Measurements from ENCODE around the gene UBA5. TPM values are rescaled to one million over a fixed set of nuclear protein-coding genes. Genes with fewer than 3 reads are reported as not detected.

The UBA5 gene
- total and polyA plus RNA-seq, 4 experiments from 2014 or later: 33.0 to 44.5 (median 33.4) TPM

DNA sequence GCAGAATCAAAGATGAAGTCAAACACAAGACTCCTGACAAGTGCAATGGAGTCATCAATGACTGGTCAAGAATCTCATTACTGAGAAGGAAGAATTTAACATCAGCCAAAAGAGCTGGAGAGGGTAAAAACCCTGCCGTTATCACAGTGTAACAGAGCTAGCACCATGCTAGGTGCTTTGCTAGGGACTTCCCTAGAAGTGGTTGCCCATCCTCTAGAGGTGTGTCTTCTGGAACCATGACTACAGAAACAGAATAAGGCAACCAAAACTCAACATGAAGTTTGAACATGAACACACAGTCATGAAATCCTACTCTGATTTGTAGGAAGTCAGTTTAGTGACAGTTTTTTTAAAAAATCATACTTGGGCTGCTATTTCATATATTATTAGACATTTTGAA lies 10.0 kb upstream of the UBA5 start:
- H3K9me3 Mint-ChIP-seq: no peaks in the 10 kb centered on the region
- Histone ChIP-seq H3K9me3 (ENCODE audit: control insufficient read depth in 1 of 2, low read length in 2 of 2) (no peaks in the 10 kb centered on the region), H3K27me3 (ENCODE audit: insufficient read depth, low read length) (no peaks in the 10 kb centered on the region), H3K4me1 (ENCODE audit: insufficient read depth, low read length) (no peaks in the 10 kb centered on the region), H3K36me3 (ENCODE audit: insufficient read depth, low read length) (no peaks in the 10 kb centered on the region), H3K4me3 (ENCODE audit: low read length in 2 of 2) (no peak overlapping the region), H3K27ac (ENCODE audit: low read depth, low read length) (no peak overlapping the region)
- ChIA-PET CTCF (ENCODE audit: partially characterized antibody) (no interaction called here), POLR2A (ENCODE audit: partially characterized antibody) (no interaction called here)
- no peaks in the 10 kb centered on the region for H3K36me3 Mint-ChIP-seq
- intact Hi-C loops (cut with micrococcal nuclease): no loop called here
- H3K4me3 Mint-ChIP-seq: no peak overlapping the region
- H3K27me3 Mint-ChIP-seq: no peaks in the 10 kb centered on the region
- peak overlapping the region in 1 of 7 donors; percentile 14 for H3K27ac Mint-ChIP-seq
- DNase-seq: no peak
- H3K4me1 Mint-ChIP-seq: peaks cover 2 to 7% (median 3%) of the 10 kb centered on the region in 4 donors

DNA sequence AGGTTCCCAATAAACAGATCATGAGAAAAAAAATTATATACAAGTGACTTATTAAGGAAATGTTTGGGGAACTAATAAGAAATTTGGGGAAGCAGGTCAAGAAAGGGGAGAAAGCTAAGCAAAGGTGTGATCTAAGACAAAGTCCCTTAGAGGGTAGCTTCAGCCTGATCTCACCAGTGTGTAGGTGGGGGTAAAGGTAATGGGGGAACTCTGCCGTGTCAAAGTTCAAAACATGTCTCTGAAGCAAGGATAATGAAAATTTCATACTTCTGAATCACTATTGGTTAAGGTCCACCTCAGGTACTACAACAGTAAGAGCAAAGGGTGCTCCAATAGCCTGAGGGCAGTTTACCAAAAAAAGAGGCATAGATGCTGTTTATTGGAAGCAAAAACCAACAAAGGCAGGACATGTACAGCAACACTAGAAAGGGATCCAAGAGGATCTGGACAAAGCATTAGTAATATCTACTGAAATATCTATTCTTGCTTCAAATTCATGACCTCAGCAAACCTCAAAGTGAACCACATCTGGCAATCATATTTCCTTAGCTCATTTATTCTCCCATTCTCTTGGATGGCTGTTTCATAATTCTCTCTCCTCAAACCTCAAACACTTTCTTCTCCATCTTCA lies 7.4 kb upstream of the UBA5 start:
- intact Hi-C loops (cut with micrococcal nuclease): no loop called here

DNA sequence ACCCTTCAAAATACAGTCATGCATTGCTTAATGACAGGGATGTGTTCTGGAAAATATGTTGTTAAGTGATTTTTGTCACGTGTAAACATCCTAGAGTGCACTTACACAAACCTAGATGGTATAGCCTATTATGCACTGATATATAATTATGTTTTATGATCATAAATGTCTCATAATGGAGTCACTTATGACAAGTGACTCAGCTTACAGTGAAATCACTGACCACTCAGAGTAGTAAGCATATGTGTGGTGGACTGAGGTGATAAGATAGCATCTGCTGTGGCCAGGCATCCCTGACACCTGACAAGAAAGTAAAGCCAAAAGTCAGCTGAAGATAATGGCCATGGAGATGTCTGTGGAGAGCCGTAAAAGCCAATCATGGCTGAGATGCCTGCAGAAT lies 5.9 kb upstream of the UBA5 start:
- CTCF ChIA-PET (ENCODE audit: partially characterized antibody): interaction anchor here (3.3 kb wide), 1 partner anchor 12 kb away, joined by 11 read pairs; no protein-coding TSS in a partner anchor
- no peaks in the 10 kb centered on the region for H3K9me3 Mint-ChIP-seq
- H3K27me3 Mint-ChIP-seq: no peaks in the 10 kb centered on the region
- Histone ChIP-seq H3K9me3 (ENCODE audit: control insufficient read depth in 1 of 2, low read length in 2 of 2) (no peaks in the 10 kb centered on the region), H3K36me3 (ENCODE audit: insufficient read depth, low read length) (no peaks in the 10 kb centered on the region), H3K4me3 (ENCODE audit: low read length in 2 of 2) (no peak overlapping the region), H3K27ac (ENCODE audit: low read depth, low read length) (no peak overlapping the region), H3K27me3 (ENCODE audit: insufficient read depth, low read length) (no peaks in the 10 kb centered on the region), H3K4me1 (ENCODE audit: insufficient read depth, low read length) (peaks cover 20% of the 10 kb centered on the region)
- H3K4me3 Mint-ChIP-seq: no peak overlapping the region
- intact Hi-C loops (cut with micrococcal nuclease): no loop called here
- POLR2A ChIA-PET (ENCODE audit: partially characterized antibody): no interaction called here
- H3K36me3 Mint-ChIP-seq: peaks cover 0 to under 1% of the 10 kb centered on the region in 2 donors
- H3K4me1 Mint-ChIP-seq: peaks cover 17 to 27% (median 23%) of the 10 kb centered on the region in 4 donors
- no peak for DNase-seq
- no peak overlapping the region for H3K27ac Mint-ChIP-seq

More for the DNA sequence above, 7.4 kb upstream of the UBA5 start:
- ChIA-PET CTCF (ENCODE audit: partially characterized antibody) (interaction anchor here (1.3 to 1.5 kb wide), 2 partner anchors 13 to 74 kb away, joined by 3 to 4 read pairs; no protein-coding TSS in a partner anchor), POLR2A (ENCODE audit: partially characterized antibody) (no interaction called here)
- Histone ChIP-seq H3K4me3 (ENCODE audit: low read length in 2 of 2) (no peak overlapping the region), H3K36me3 (ENCODE audit: insufficient read depth, low read length) (no peaks in the 10 kb centered on the region), H3K4me1 (ENCODE audit: insufficient read depth, low read length) (peaks cover 7% of the 10 kb centered on the region), H3K27me3 (ENCODE audit: insufficient read depth, low read length) (no peaks in the 10 kb centered on the region), H3K9me3 (ENCODE audit: control insufficient read depth in 1 of 2, low read length in 2 of 2) (no peaks in the 10 kb centered on the region), H3K27ac (ENCODE audit: low read depth, low read length) (no peak overlapping the region)
- no peaks in the 10 kb centered on the region for H3K36me3 Mint-ChIP-seq
- no peak overlapping the region for H3K27ac Mint-ChIP-seq
- no peak for DNase-seq
- no peaks in the 10 kb centered on the region for H3K27me3 Mint-ChIP-seq
- H3K4me1 Mint-ChIP-seq: peaks cover 10 to 16% (median 12%) of the 10 kb centered on the region in 4 donors
- no peak overlapping the region for H3K4me3 Mint-ChIP-seq
- H3K9me3 Mint-ChIP-seq: no peaks in the 10 kb centered on the region

DNA sequence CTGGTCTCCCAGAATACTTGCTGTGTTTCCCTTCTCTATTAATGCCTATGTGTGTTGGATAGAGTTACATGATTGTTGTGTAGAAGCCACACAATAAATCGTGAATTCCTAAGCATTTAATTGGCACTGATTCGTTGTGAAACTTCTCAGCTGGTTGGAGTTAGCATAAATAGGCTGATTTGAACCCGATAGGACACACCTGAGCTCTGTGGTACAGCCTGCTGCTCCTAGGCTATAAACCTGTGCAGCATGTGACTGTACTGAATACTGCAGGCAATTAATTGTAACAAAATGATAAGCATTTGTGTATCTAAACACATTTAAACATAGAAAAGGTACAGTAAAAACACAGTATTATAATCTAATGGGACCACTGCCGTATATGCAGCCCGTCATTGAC lies 5.4 kb upstream of the UBA5 start:
- no peak for DNase-seq

DNA sequence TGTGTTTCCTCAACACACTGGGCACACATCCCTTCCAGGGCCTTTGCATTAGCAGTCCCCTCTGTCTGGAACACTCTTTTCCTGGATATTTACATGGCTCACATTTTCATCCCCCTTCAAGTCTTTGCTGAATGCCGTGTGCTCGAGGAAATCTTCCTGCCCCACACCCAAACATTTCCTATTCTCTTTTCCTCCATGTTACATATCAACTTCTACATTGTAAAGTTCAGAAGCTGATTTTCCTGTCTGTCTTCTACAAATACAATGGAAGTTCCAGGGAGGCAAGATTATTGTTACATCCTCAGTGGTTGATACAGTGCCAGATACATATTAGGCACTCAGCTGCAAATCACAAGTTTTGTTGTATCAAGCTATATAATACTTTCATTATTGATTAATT lies 4.7 kb upstream of the UBA5 start:
- H3K27me3 Mint-ChIP-seq: no peaks in the 10 kb centered on the region
- H3K27ac Mint-ChIP-seq: no peak overlapping the region
- H3K36me3 Mint-ChIP-seq: peaks cover 0 to 12% of the 10 kb centered on the region in 2 donors
- H3K9me3 Mint-ChIP-seq: no peaks in the 10 kb centered on the region
- H3K36me3 ChIP-seq (ENCODE audit: insufficient read depth, low read length): no peaks in the 10 kb centered on the region
- H3K4me1 Mint-ChIP-seq: peaks cover 18 to 40% (median 27%) of the 10 kb centered on the region in 4 donors
- peaks cover 25% of the 10 kb centered on the region for H3K4me1 ChIP-seq (ENCODE audit: insufficient read depth, low read length)
- POLR2A ChIA-PET (ENCODE audit: partially characterized antibody): no interaction called here
- no peaks in the 10 kb centered on the region for H3K27me3 ChIP-seq (ENCODE audit: insufficient read depth, low read length)
- H3K4me3 Mint-ChIP-seq: no peak overlapping the region
- H3K9me3 ChIP-seq (ENCODE audit: control insufficient read depth in 1 of 2, low read length in 2 of 2): no peaks in the 10 kb centered on the region
- H3K27ac ChIP-seq (ENCODE audit: low read depth, low read length): no peak overlapping the region
- H3K4me3 ChIP-seq (ENCODE audit: low read length in 2 of 2): no peak overlapping the region
- no peak for DNase-seq
- intact Hi-C loops (cut with micrococcal nuclease): no loop called here
- CTCF ChIA-PET (ENCODE audit: partially characterized antibody): interaction anchor here (3.3 kb wide), 1 partner anchor 13 kb away, joined by 11 read pairs; no protein-coding TSS in a partner anchor

More for the DNA sequence above, 5.4 kb upstream of the UBA5 start:
- Mint-ChIP-seq H3K36me3 (peaks cover 0 to 5% of the 10 kb centered on the region in 2 donors), H3K9me3 (no peaks in the 10 kb centered on the region), H3K4me1 (peaks cover 18 to 33% (median 25%) of the 10 kb centered on the region in 4 donors), H3K4me3 (no peak overlapping the region), H3K27me3 (no peaks in the 10 kb centered on the region), H3K27ac (no peak overlapping the region)
- Histone ChIP-seq H3K36me3 (ENCODE audit: insufficient read depth, low read length) (no peaks in the 10 kb centered on the region), H3K27ac (ENCODE audit: low read depth, low read length) (no peak overlapping the region), H3K9me3 (ENCODE audit: control insufficient read depth in 1 of 2, low read length in 2 of 2) (no peaks in the 10 kb centered on the region), H3K4me3 (ENCODE audit: low read length in 2 of 2) (no peak overlapping the region), H3K27me3 (ENCODE audit: insufficient read depth, low read length) (no peaks in the 10 kb centered on the region), H3K4me1 (ENCODE audit: insufficient read depth, low read length) (peaks cover 25% of the 10 kb centered on the region)
- CTCF ChIA-PET (ENCODE audit: partially characterized antibody): interaction anchor here (3.3 kb wide), 1 partner anchor 12 kb away, joined by 11 read pairs; no protein-coding TSS in a partner anchor
- POLR2A ChIA-PET (ENCODE audit: partially characterized antibody): no interaction called here
- intact Hi-C loops (cut with micrococcal nuclease): no loop called here

DNA sequence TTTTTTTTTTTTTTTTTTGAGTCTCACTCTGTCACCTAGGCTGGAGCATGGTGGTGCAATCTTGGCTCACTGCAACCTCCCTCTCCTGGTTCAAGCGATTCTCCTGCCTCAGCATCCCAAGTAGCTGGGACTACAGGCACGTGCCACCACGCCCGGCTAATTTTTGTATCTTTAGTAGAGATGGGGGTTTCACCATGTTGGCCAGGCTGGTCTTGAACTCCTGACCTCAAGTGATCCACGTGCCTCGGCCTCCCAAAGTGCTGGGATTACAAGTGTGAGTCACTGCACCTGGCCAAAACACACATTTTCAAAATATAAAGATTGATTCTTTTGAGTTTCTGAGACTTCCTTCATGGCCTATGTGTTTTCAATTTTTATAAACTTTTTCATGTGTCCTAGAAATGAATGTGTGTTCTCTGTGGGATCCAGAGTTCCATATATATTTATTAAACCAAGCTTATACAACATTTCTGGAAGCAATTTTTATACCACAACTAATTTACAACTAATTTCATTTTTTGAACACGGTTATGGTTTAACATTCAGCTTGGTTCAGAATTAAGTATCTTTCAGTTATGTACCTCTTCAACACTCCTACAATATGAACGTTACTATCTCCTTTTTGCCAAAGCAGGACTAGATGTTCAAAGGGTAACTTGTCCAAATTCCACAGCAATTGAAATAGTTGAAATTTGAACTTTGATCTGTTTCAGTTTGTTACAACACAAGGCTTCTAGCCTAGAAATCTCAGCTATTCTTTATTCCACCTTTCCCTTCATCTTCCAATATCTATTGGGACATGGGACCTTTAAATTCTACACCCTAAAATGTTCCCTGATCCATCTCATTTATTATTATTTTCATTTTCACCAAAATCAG lies 2.0 kb upstream of the UBA5 start:
- Mint-ChIP-seq H3K9me3 (no peaks in the 10 kb centered on the region), H3K4me1 (peaks cover 30 to 61% (median 41%) of the 10 kb centered on the region in 4 donors), H3K27ac (peak overlapping the region in 4 of 7 donors; percentile 38 to 98 (median 46)), H3K36me3 (peaks cover 0 to 16% of the 10 kb centered on the region in 2 donors), H3K4me3 (peak overlapping the region; percentile 43 to 99 (median 98)), H3K27me3 (no peaks in the 10 kb centered on the region)
- DNase-seq: no peak
- Histone ChIP-seq H3K4me3 (ENCODE audit: low read length in 2 of 2) (no peak overlapping the region), H3K27me3 (ENCODE audit: insufficient read depth, low read length) (no peaks in the 10 kb centered on the region), H3K9me3 (ENCODE audit: control insufficient read depth in 1 of 2, low read length in 2 of 2) (no peaks in the 10 kb centered on the region), H3K4me1 (ENCODE audit: insufficient read depth, low read length) (peaks cover 49% of the 10 kb centered on the region), H3K27ac (ENCODE audit: low read depth, low read length) (no peak overlapping the region), H3K36me3 (ENCODE audit: insufficient read depth, low read length) (no peaks in the 10 kb centered on the region)
- ChIA-PET POLR2A (ENCODE audit: partially characterized antibody) (interaction anchor here (0.7 to 1.2 kb wide), 2 partner anchors 13 to 29 kb away, joined by 3 to 4 read pairs; no protein-coding TSS in a partner anchor), CTCF (ENCODE audit: partially characterized antibody) (interaction anchor here (0.7 to 1.9 kb wide), 4 partner anchors 10 to 766 kb away, joined by 3 to 6 read pairs (median 3); no protein-coding TSS in a partner anchor)
- intact Hi-C loops (cut with micrococcal nuclease): no loop called here

DNA sequence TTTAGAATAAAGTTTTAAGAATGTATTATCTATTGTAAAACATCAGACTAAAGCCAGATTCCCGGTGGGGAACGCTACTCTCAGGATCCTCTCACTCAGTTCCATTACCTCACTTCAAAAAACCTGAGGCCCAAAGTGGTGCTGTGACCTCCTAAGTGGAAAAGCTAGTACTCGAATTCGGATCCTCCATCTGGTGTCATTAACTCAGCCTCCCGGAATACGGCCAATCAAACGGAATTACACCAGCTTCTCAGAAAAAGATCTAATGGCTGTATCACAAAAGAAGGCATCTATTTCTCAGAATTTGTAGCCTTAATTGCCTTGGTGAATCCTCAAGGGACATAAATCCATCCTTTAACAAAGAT lies 1.1 kb upstream of the UBA5 start:
- peak in 1 of 5 donors; percentile 1 for DNase-seq
- Histone ChIP-seq H3K4me3 (ENCODE audit: low read length in 2 of 2) (peak overlapping the region; percentile 78 to 99), H3K27me3 (ENCODE audit: insufficient read depth, low read length) (no peaks in the 10 kb centered on the region), H3K36me3 (ENCODE audit: insufficient read depth, low read length) (no peaks in the 10 kb centered on the region), H3K9me3 (ENCODE audit: control insufficient read depth in 1 of 2, low read length in 2 of 2) (no peaks in the 10 kb centered on the region), H3K4me1 (ENCODE audit: insufficient read depth, low read length) (peaks cover 53% of the 10 kb centered on the region), H3K27ac (ENCODE audit: low read depth, low read length) (peak overlapping the region; percentile 83)
- Mint-ChIP-seq H3K4me1 (peaks cover 35 to 68% (median 47%) of the 10 kb centered on the region in 4 donors), H3K27ac (peak overlapping the region; percentile 71 to 98 (median 97)), H3K9me3 (no peaks in the 10 kb centered on the region), H3K4me3 (peak overlapping the region; percentile 96 to 99 (median 98)), H3K27me3 (no peaks in the 10 kb centered on the region), H3K36me3 (peaks cover 0 to 16% of the 10 kb centered on the region in 2 donors)
- ChIA-PET CTCF (ENCODE audit: partially characterized antibody) (interaction anchor here (0.7 to 2.8 kb wide), 4 partner anchors 13 to 765 kb away, joined by 3 to 7 read pairs (median 4); no protein-coding TSS in a partner anchor), POLR2A (ENCODE audit: partially characterized antibody) (interaction anchor here (1.2 to 2.1 kb wide), 2 partner anchors 13 to 60 kb away, joined by 4 read pairs; no protein-coding TSS in a partner anchor)
- intact Hi-C loops (cut with micrococcal nuclease): no loop called here

Data from CD4-positive, alpha-beta memory T cell (primary cell).